HPDE6-E6E7 (cell line): ENCODE results near the gene GRIPAP1.

Source experiments
- DNase-seq: peaks from one replicate; pipeline ENCODE4 v3.0.0; 2011; ENCODE audit warnings: missing footprints; ENCODE audit errors: extremely low spot score

GRIPAP1 gene

DNA sequence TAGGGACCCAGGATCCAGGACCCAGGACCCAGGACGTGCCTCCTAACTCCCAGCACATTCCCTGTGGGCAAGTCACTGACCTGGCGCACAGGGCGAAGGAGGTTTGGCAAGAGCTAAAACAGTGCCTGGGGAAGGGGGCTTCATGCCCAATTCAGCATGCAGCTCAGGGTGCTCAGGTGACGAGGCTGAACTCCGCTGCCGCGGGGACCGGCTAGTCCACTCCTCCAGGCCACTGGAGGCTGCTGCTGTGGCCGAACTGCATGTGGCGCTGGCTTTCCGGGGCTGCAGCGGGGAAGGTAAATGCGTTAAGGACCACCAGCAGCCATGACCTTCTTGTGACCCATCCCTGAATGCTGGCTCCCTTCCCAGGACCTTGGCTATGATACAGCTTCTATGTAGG, 78.3 kb downstream of the GRIPAP1 start:
- no peak for DNase-seq
